H9 (cell line): Measurements from ENCODE around the gene TMEM39B. TPM values are rescaled to one million over a fixed set of nuclear protein-coding genes. Genes with fewer than 3 reads are reported as not detected.

Source experiments
- DNase-seq: peaks from one replicate; pipeline ENCODE4 v3.0.0-alpha.2; 2017
- H2AFZ ChIP-seq: one replicate; pipeline ENCODE4 v1.6.1; 2013; ENCODE audit warnings: mild to moderate bottlenecking, low read length, control low read depth, moderate library complexity
- H2AK5ac ChIP-seq: 2 replicates; pipeline ENCODE4 v1.6.1; 2013; ENCODE audit warnings: low read length, control low read depth, mixed read lengths; ENCODE audit not compliant: insufficient read length
- H2BK120ac ChIP-seq: one replicate; pipeline ENCODE4 v1.6.1; 2013; ENCODE audit warnings: low read depth, mild to moderate bottlenecking, low read length, control low read depth, inconsistent platforms; ENCODE audit not compliant: poor library complexity, severe bottlenecking
- H2BK12ac ChIP-seq: 2 replicates; pipeline ENCODE4 v1.6.1; 2013; ENCODE audit warnings: low read length, control low read depth, mixed read lengths, low read depth; ENCODE audit not compliant: insufficient read length
- H2BK15ac ChIP-seq: 2 replicates; pipeline ENCODE4 v1.6.1; 2013; ENCODE audit warnings: low read depth, low read length, control low read depth
- H2BK20ac ChIP-seq: one replicate; pipeline ENCODE4 v1.6.1; 2013; ENCODE audit warnings: low read depth, mild to moderate bottlenecking, low read length, control low read depth, inconsistent platforms; ENCODE audit not compliant: poor library complexity, severe bottlenecking
- H2BK5ac ChIP-seq: 2 replicates; pipeline ENCODE4 v1.6.1; 2013; ENCODE audit warnings: low read length, control low read depth, mixed read lengths; ENCODE audit not compliant: insufficient read length
- H3K14ac ChIP-seq: 2 replicates; pipeline ENCODE4 v1.6.1; 2013; ENCODE audit warnings: low read length, control low read depth; ENCODE audit not compliant: insufficient read depth
- H3K18ac ChIP-seq: 2 replicates; pipeline ENCODE4 v1.6.1; 2013; ENCODE audit warnings: low read depth, mild to moderate bottlenecking, mixed read lengths, low read length, control low read depth; ENCODE audit not compliant: insufficient read length
- H3K23ac ChIP-seq: 2 replicates; pipeline ENCODE4 v1.6.1; 2013; ENCODE audit warnings: low read length, control low read depth, mixed read lengths, low read depth; ENCODE audit not compliant: insufficient read length
- H3K23me2 ChIP-seq: 2 replicates; pipeline ENCODE4 v1.6.1; 2013; ENCODE audit warnings: low read depth, mild to moderate bottlenecking, mixed read lengths, low read length, control low read depth; ENCODE audit not compliant: insufficient read length, poor library complexity, severe bottlenecking
- H3K27ac ChIP-seq: 2 replicates; pipeline ENCODE4 v1.5.1; 2013; ENCODE audit warnings: low read length, control low read depth, mixed read lengths, low read depth; ENCODE audit not compliant: insufficient read length
- H3K27me3 ChIP-seq: 2 replicates; pipeline ENCODE4 v1.6.1; 2013; ENCODE audit warnings: low read length, control low read depth, inconsistent platforms; ENCODE audit not compliant: insufficient read depth
- H3K4ac ChIP-seq: 2 replicates; pipeline ENCODE4 v1.6.1; 2013; ENCODE audit warnings: low read depth, mild to moderate bottlenecking, control low read depth, inconsistent platforms, low read length, moderate library complexity
- H3K4me1 ChIP-seq: 2 replicates; pipeline ENCODE4 v1.6.1; 2013; ENCODE audit warnings: low read length, control low read depth, inconsistent platforms; ENCODE audit not compliant: insufficient read depth
- H3K4me2 ChIP-seq: 2 replicates; pipeline ENCODE4 v1.6.1; 2013; ENCODE audit warnings: low read length, control low read depth, mixed read lengths; ENCODE audit not compliant: insufficient read length, insufficient read depth
- H3K56ac ChIP-seq: 2 replicates; pipeline ENCODE4 v1.6.1; 2013; ENCODE audit warnings: low read depth, mild to moderate bottlenecking, mixed read lengths, low read length, control low read depth; ENCODE audit not compliant: insufficient read length
- H3K79me1 ChIP-seq: 2 replicates; pipeline ENCODE4 v1.6.1; 2013; ENCODE audit warnings: low read depth, mild to moderate bottlenecking, moderate library complexity, low read length, control low read depth, inconsistent platforms; ENCODE audit not compliant: insufficient read depth, poor library complexity, severe bottlenecking
- H3K79me2 ChIP-seq: 2 replicates; pipeline ENCODE4 v1.6.1; 2013; ENCODE audit warnings: low read length, control low read depth, inconsistent platforms; ENCODE audit not compliant: insufficient read depth
- H3K9ac ChIP-seq: 2 replicates; pipeline ENCODE4 v1.6.1; 2013; ENCODE audit warnings: low read length, control low read depth, mixed read lengths; ENCODE audit not compliant: insufficient read length; ENCODE audit errors: extremely low read depth
- H3K9me3 ChIP-seq: one replicate; pipeline ENCODE4 v1.6.1; 2013; ENCODE audit warnings: low read depth, low read length, inconsistent platforms; ENCODE audit not compliant: control insufficient read depth
- H3T11ph ChIP-seq: one replicate; pipeline ENCODE4 v1.6.1; 2013; ENCODE audit warnings: mild to moderate bottlenecking, low read length, control low read depth, inconsistent platforms
- H4K20me1 ChIP-seq: one replicate; pipeline ENCODE4 v1.6.1; 2013; ENCODE audit not compliant: control insufficient read depth, insufficient read length, insufficient read depth
- H4K5ac ChIP-seq: 2 replicates; pipeline ENCODE4 v1.6.1; 2013; ENCODE audit warnings: low read depth, mild to moderate bottlenecking, mixed read lengths, low read length, control low read depth; ENCODE audit not compliant: insufficient read length
- H4K8ac ChIP-seq: replicated peaks from 2 replicates; pipeline ENCODE4 v1.6.1; 2013; ENCODE audit warnings: low read length, control low read depth, mixed read lengths, low read depth; ENCODE audit not compliant: insufficient read length
- H4K91ac ChIP-seq: 2 replicates; pipeline ENCODE4 v1.6.1; 2013; ENCODE audit warnings: low read depth, mild to moderate bottlenecking, moderate library complexity, mixed read lengths, low read length, control low read depth; ENCODE audit not compliant: insufficient read length
- H3K27ac Mint-ChIP-seq, 3 experiments: 2 replicates in 2 of 3; 3 replicates in 1 of 3; pipeline ENCODE4 v1.8.0; 2020 to 2021; ENCODE audit warnings: mixed read lengths in 3 of 3, mild to moderate bottlenecking in 1 of 3, moderate library complexity in 1 of 3
- H3K27me3 Mint-ChIP-seq: 2 replicates; pipeline ENCODE4 v1.8.0; 2021; ENCODE audit warnings: low read depth, mild to moderate bottlenecking, moderate library complexity, mixed read lengths
- H3K36me3 Mint-ChIP-seq, 3 experiments: 2 replicates in 2 of 3; 3 replicates in 1 of 3; pipeline ENCODE4 v1.8.0; 2020 to 2021; ENCODE audit warnings: low read depth in 3 of 3, mixed read lengths in 3 of 3; ENCODE audit not compliant: insufficient read depth in 1 of 3
- H3K4me1 Mint-ChIP-seq, 2 experiments: 2 replicates each; pipeline ENCODE4 v1.8.0; 2020; ENCODE audit warnings: mixed read lengths in 2 of 2
- H3K4me3 Mint-ChIP-seq, 2 experiments: 2 replicates in 1 of 2; 3 replicates in 1 of 2; pipeline ENCODE4 v1.8.0; 2020 to 2021; ENCODE audit warnings: mild to moderate bottlenecking in 2 of 2, mixed read lengths in 2 of 2, moderate library complexity in 1 of 2
- H3K9me3 Mint-ChIP-seq, 2 experiments: 2 replicates in 1 of 2; 3 replicates in 1 of 2; pipeline ENCODE4 v1.8.0; 2020; ENCODE audit warnings: mild to moderate bottlenecking in 2 of 2, mixed read lengths in 2 of 2, moderate library complexity in 1 of 2
- WGBS: extraction: QIAGEN DNeasy Blood & Tissue Kit; methylation state at CpG from one replicate; pipeline ENCODE4 v1.1.7; 2013; ENCODE audit warnings: missing lambda C conversion rate, low lambda C conversion rate, mixed read lengths; ENCODE audit not compliant: insufficient read length; ENCODE audit errors: extremely low coverage; 5-methylcytosine and 5-hydroxymethylcytosine counted together
- total RNA-seq: library from RNA; stranded (reverse); gene quantifications from 2 replicates; pipeline ENCODE4 v1.2.1, GENCODE V29; 2021
- TF ChIP-seq, protein P1 (sequence below): fragments of 200-600 bp; sonication (generic); conservative IDR thresholded peaks from 3 replicates; pipeline ENCODE4 v1.8.0; 2021; ENCODE audit warnings: antibody characterized with exemption, mild to moderate bottlenecking

TMEM39B gene
- total RNA-seq, 1 experiment from 2014 or later, result 27.4 TPM

DNA sequence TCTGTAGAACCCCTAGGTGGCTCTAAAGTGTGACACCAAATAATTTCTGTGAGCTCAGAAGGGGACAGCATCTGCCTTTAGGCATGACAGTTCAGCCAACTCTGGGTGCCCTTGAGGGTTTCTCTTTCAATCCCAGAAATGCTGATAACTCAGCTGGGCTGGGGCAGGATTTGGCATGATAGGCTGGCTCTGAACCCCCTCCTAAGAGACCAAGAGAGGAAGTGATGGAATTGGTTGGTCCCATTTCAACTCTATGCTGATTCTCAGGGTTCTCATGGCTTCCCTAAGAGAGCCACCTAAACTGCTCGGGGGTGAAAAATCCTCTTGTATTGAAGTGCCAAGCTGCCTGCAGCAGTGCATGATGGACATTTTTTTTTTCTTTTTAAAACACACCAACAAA lies 28.5 kb upstream of the TMEM39B start:
- Histone ChIP-seq H3K56ac (no peak overlapping the region), H3K23ac (no peak overlapping the region), H2BK120ac (no peak overlapping the region), H2BK15ac (no peak overlapping the region), H2BK20ac (no peak overlapping the region), H3K4me1 (no peaks in the 10 kb centered on the region), H4K8ac (no peak overlapping the region), H3K4me2 (no peak overlapping the region), H2AK5ac (no peak overlapping the region), H4K91ac (no peak overlapping the region), H3K27ac (no peak overlapping the region), H3K4ac (no peak overlapping the region), H2AFZ (no peak overlapping the region), H3K18ac (no peak overlapping the region), H3K23me2 (no peaks in the 10 kb centered on the region), H4K5ac (no peak overlapping the region), H3K14ac (no peak overlapping the region), H3K9me3 (no peaks in the 10 kb centered on the region), H4K20me1 (peaks cover 3% of the 10 kb centered on the region), H3K79me2 (no peaks in the 10 kb centered on the region), H3K79me1 (no peaks in the 10 kb centered on the region), H2BK5ac (no peak overlapping the region), H3K9ac (no peak overlapping the region), H3K27me3 (no peaks in the 10 kb centered on the region), H2BK12ac (no peak overlapping the region), H3T11ph (no peak overlapping the region)
- whole genome bisulfite sequencing, result no CpG with 5 or more reads among the region's 1 CpG
- no peaks in the 10 kb centered on the region for H3K27me3 Mint-ChIP-seq
- TF ChIP-seq, protein P1, sequence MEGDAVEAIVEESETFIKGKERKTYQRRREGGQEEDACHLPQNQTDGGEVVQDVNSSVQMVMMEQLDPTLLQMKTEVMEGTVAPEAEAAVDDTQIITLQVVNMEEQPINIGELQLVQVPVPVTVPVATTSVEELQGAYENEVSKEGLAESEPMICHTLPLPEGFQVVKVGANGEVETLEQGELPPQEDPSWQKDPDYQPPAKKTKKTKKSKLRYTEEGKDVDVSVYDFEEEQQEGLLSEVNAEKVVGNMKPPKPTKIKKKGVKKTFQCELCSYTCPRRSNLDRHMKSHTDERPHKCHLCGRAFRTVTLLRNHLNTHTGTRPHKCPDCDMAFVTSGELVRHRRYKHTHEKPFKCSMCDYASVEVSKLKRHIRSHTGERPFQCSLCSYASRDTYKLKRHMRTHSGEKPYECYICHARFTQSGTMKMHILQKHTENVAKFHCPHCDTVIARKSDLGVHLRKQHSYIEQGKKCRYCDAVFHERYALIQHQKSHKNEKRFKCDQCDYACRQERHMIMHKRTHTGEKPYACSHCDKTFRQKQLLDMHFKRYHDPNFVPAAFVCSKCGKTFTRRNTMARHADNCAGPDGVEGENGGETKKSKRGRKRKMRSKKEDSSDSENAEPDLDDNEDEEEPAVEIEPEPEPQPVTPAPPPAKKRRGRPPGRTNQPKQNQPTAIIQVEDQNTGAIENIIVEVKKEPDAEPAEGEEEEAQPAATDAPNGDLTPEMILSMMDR, result no peak
- H3K27ac Mint-ChIP-seq, result no peak overlapping the region; a peak in 1 of 7 replicates
- DNase-seq, result no peak
- no peak overlapping the region for H3K4me3 Mint-ChIP-seq
- no peaks in the 10 kb centered on the region for H3K9me3 Mint-ChIP-seq
- peaks cover 37 to 66% (median 44%) of the 10 kb centered on the region in 3 experiments; a peak in 6 of 7 replicates for H3K36me3 Mint-ChIP-seq
- H3K4me1 Mint-ChIP-seq, result no peaks in the 10 kb centered on the region
